H9 (cell line): Measurements from ENCODE around the gene EPHA4. TPM values are rescaled to one million over a fixed set of nuclear protein-coding genes. Genes with fewer than 3 reads are reported as not detected.
A peak's percentile ranks its signal among the peaks of the same experiment; 100 is the strongest.

Experiments
- DNase-seq: peaks from one replicate; pipeline ENCODE4 v3.0.0-alpha.2; 2017
- H2AFZ ChIP-seq: one replicate; pipeline ENCODE4 v1.6.1; 2013; ENCODE audit warnings: mild to moderate bottlenecking, low read length, control low read depth, moderate library complexity
- H2AK5ac ChIP-seq: 2 replicates; pipeline ENCODE4 v1.6.1; 2013; ENCODE audit warnings: low read length, control low read depth, mixed read lengths; ENCODE audit not compliant: insufficient read length
- H2BK120ac ChIP-seq: one replicate; pipeline ENCODE4 v1.6.1; 2013; ENCODE audit warnings: low read depth, mild to moderate bottlenecking, low read length, control low read depth, inconsistent platforms; ENCODE audit not compliant: poor library complexity, severe bottlenecking
- H2BK12ac ChIP-seq: 2 replicates; pipeline ENCODE4 v1.6.1; 2013; ENCODE audit warnings: low read length, control low read depth, mixed read lengths, low read depth; ENCODE audit not compliant: insufficient read length
- H2BK15ac ChIP-seq: 2 replicates; pipeline ENCODE4 v1.6.1; 2013; ENCODE audit warnings: low read depth, low read length, control low read depth
- H2BK20ac ChIP-seq: one replicate; pipeline ENCODE4 v1.6.1; 2013; ENCODE audit warnings: low read depth, mild to moderate bottlenecking, low read length, control low read depth, inconsistent platforms; ENCODE audit not compliant: poor library complexity, severe bottlenecking
- H2BK5ac ChIP-seq: 2 replicates; pipeline ENCODE4 v1.6.1; 2013; ENCODE audit warnings: low read length, control low read depth, mixed read lengths; ENCODE audit not compliant: insufficient read length
- H3K14ac ChIP-seq: 2 replicates; pipeline ENCODE4 v1.6.1; 2013; ENCODE audit warnings: low read length, control low read depth; ENCODE audit not compliant: insufficient read depth
- H3K18ac ChIP-seq: 2 replicates; pipeline ENCODE4 v1.6.1; 2013; ENCODE audit warnings: low read depth, mild to moderate bottlenecking, mixed read lengths, low read length, control low read depth; ENCODE audit not compliant: insufficient read length
- H3K23ac ChIP-seq: 2 replicates; pipeline ENCODE4 v1.6.1; 2013; ENCODE audit warnings: low read length, control low read depth, mixed read lengths, low read depth; ENCODE audit not compliant: insufficient read length
- H3K23me2 ChIP-seq: 2 replicates; pipeline ENCODE4 v1.6.1; 2013; ENCODE audit warnings: low read depth, mild to moderate bottlenecking, mixed read lengths, low read length, control low read depth; ENCODE audit not compliant: insufficient read length, poor library complexity, severe bottlenecking
- H3K27ac ChIP-seq: 2 replicates; pipeline ENCODE4 v1.5.1; 2013; ENCODE audit warnings: low read length, control low read depth, mixed read lengths, low read depth; ENCODE audit not compliant: insufficient read length
- H3K27me3 ChIP-seq: 2 replicates; pipeline ENCODE4 v1.6.1; 2013; ENCODE audit warnings: low read length, control low read depth, inconsistent platforms; ENCODE audit not compliant: insufficient read depth
- H3K4ac ChIP-seq: 2 replicates; pipeline ENCODE4 v1.6.1; 2013; ENCODE audit warnings: low read depth, mild to moderate bottlenecking, control low read depth, inconsistent platforms, low read length, moderate library complexity
- H3K4me1 ChIP-seq: 2 replicates; pipeline ENCODE4 v1.6.1; 2013; ENCODE audit warnings: low read length, control low read depth, inconsistent platforms; ENCODE audit not compliant: insufficient read depth
- H3K4me2 ChIP-seq: 2 replicates; pipeline ENCODE4 v1.6.1; 2013; ENCODE audit warnings: low read length, control low read depth, mixed read lengths; ENCODE audit not compliant: insufficient read length, insufficient read depth
- H3K56ac ChIP-seq: 2 replicates; pipeline ENCODE4 v1.6.1; 2013; ENCODE audit warnings: low read depth, mild to moderate bottlenecking, mixed read lengths, low read length, control low read depth; ENCODE audit not compliant: insufficient read length
- H3K79me1 ChIP-seq: 2 replicates; pipeline ENCODE4 v1.6.1; 2013; ENCODE audit warnings: low read depth, mild to moderate bottlenecking, moderate library complexity, low read length, control low read depth, inconsistent platforms; ENCODE audit not compliant: insufficient read depth, poor library complexity, severe bottlenecking
- H3K79me2 ChIP-seq: 2 replicates; pipeline ENCODE4 v1.6.1; 2013; ENCODE audit warnings: low read length, control low read depth, inconsistent platforms; ENCODE audit not compliant: insufficient read depth
- H3K9ac ChIP-seq: 2 replicates; pipeline ENCODE4 v1.6.1; 2013; ENCODE audit warnings: low read length, control low read depth, mixed read lengths; ENCODE audit not compliant: insufficient read length; ENCODE audit errors: extremely low read depth
- H3K9me3 ChIP-seq: one replicate; pipeline ENCODE4 v1.6.1; 2013; ENCODE audit warnings: low read depth, low read length, inconsistent platforms; ENCODE audit not compliant: control insufficient read depth
- H3T11ph ChIP-seq: one replicate; pipeline ENCODE4 v1.6.1; 2013; ENCODE audit warnings: mild to moderate bottlenecking, low read length, control low read depth, inconsistent platforms
- H4K20me1 ChIP-seq: one replicate; pipeline ENCODE4 v1.6.1; 2013; ENCODE audit not compliant: control insufficient read depth, insufficient read length, insufficient read depth
- H4K5ac ChIP-seq: 2 replicates; pipeline ENCODE4 v1.6.1; 2013; ENCODE audit warnings: low read depth, mild to moderate bottlenecking, mixed read lengths, low read length, control low read depth; ENCODE audit not compliant: insufficient read length
- H4K8ac ChIP-seq: replicated peaks from 2 replicates; pipeline ENCODE4 v1.6.1; 2013; ENCODE audit warnings: low read length, control low read depth, mixed read lengths, low read depth; ENCODE audit not compliant: insufficient read length
- H4K91ac ChIP-seq: 2 replicates; pipeline ENCODE4 v1.6.1; 2013; ENCODE audit warnings: low read depth, mild to moderate bottlenecking, moderate library complexity, mixed read lengths, low read length, control low read depth; ENCODE audit not compliant: insufficient read length
- H3K27ac Mint-ChIP-seq, 3 experiments: 2 replicates in 2 of 3; 3 replicates in 1 of 3; pipeline ENCODE4 v1.8.0; 2020 to 2021; ENCODE audit warnings: mixed read lengths in 3 of 3, mild to moderate bottlenecking in 1 of 3, moderate library complexity in 1 of 3
- H3K27me3 Mint-ChIP-seq: 2 replicates; pipeline ENCODE4 v1.8.0; 2021; ENCODE audit warnings: low read depth, mild to moderate bottlenecking, moderate library complexity, mixed read lengths
- H3K36me3 Mint-ChIP-seq, 3 experiments: 2 replicates in 2 of 3; 3 replicates in 1 of 3; pipeline ENCODE4 v1.8.0; 2020 to 2021; ENCODE audit warnings: low read depth in 3 of 3, mixed read lengths in 3 of 3; ENCODE audit not compliant: insufficient read depth in 1 of 3
- H3K4me1 Mint-ChIP-seq, 2 experiments: 2 replicates each; pipeline ENCODE4 v1.8.0; 2020; ENCODE audit warnings: mixed read lengths in 2 of 2
- H3K4me3 Mint-ChIP-seq, 2 experiments: 2 replicates in 1 of 2; 3 replicates in 1 of 2; pipeline ENCODE4 v1.8.0; 2020 to 2021; ENCODE audit warnings: mild to moderate bottlenecking in 2 of 2, mixed read lengths in 2 of 2, moderate library complexity in 1 of 2
- H3K9me3 Mint-ChIP-seq, 2 experiments: 2 replicates in 1 of 2; 3 replicates in 1 of 2; pipeline ENCODE4 v1.8.0; 2020; ENCODE audit warnings: mild to moderate bottlenecking in 2 of 2, mixed read lengths in 2 of 2, moderate library complexity in 1 of 2
- CTCF ChIP-seq: fragments of 200-600 bp; sonication (generic); conservative IDR thresholded peaks from 3 replicates; pipeline ENCODE4 v1.8.0; 2021; ENCODE audit warnings: antibody characterized with exemption, mild to moderate bottlenecking
- WGBS: extraction: QIAGEN DNeasy Blood & Tissue Kit; methylation state at CpG from one replicate; pipeline ENCODE4 v1.1.7; 2013; ENCODE audit warnings: missing lambda C conversion rate, low lambda C conversion rate, mixed read lengths; ENCODE audit not compliant: insufficient read length; ENCODE audit errors: extremely low coverage; 5-methylcytosine and 5-hydroxymethylcytosine counted together
- total RNA-seq: library from RNA; stranded (reverse); gene quantifications from 2 replicates; pipeline ENCODE4 v1.2.1, GENCODE V29; 2021

EPHA4 gene
- total RNA-seq, 1 experiment from 2014 or later, result 25.1 TPM

- H3K79me1 ChIP-seq, result no peaks in the 10 kb centered on the region
- Mint-ChIP-seq H3K36me3 (no peaks in the 10 kb centered on the region), H3K4me1 (peaks cover 10 to 29% of the 10 kb centered on the region in 2 experiments), H3K4me3 (no peak overlapping the region), H3K27ac (peak overlapping the region in 1 of 3 experiments; percentile 58; a peak in 1 of 7 replicates), H3K27me3 (no peaks in the 10 kb centered on the region), H3K9me3 (no peaks in the 10 kb centered on the region)
- no peak overlapping the region for H2BK5ac ChIP-seq
- no peak for DNase-seq
- no peaks in the 10 kb centered on the region for H4K20me1 ChIP-seq
- no peak overlapping the region for H3T11ph ChIP-seq
- no peaks in the 10 kb centered on the region for H3K4me1 ChIP-seq
- H3K23me2 ChIP-seq, result no peaks in the 10 kb centered on the region
- no peak overlapping the region for H3K56ac ChIP-seq
- H3K23ac ChIP-seq, result no peak overlapping the region
- WGBS, result no CpG with 5 or more reads among the region's 4 CpGs
- H2AK5ac ChIP-seq, result no peak overlapping the region
- no peak overlapping the region for H2BK20ac ChIP-seq
- no peak overlapping the region for H3K14ac ChIP-seq
- no peaks in the 10 kb centered on the region for H3K9me3 ChIP-seq
- no peaks in the 10 kb centered on the region for H3K27me3 ChIP-seq
- no peak overlapping the region for H2BK120ac ChIP-seq
- H3K18ac ChIP-seq, result no peak overlapping the region
- H3K4me2 ChIP-seq, result no peak overlapping the region
- no peak overlapping the region for H4K5ac ChIP-seq
- H3K4ac ChIP-seq, result no peak overlapping the region
- no peak for TF ChIP-seq CTCF
- H2BK12ac ChIP-seq, result no peak overlapping the region
- H3K27ac ChIP-seq, result no peak overlapping the region
- H4K8ac ChIP-seq, result no peak overlapping the region
- H4K91ac ChIP-seq, result no peak overlapping the region
- no peak overlapping the region for H2AFZ ChIP-seq
- H3K79me2 ChIP-seq, result no peaks in the 10 kb centered on the region
- H2BK15ac ChIP-seq, result no peak overlapping the region
- H3K9ac ChIP-seq, result no peak overlapping the region
These were observed 181.2 kb downstream of the EPHA4 start for GRCh38 chr2:221390878-221391277.
